Measurements from ENCODE around the gene LRIG1.
A peak's percentile ranks its signal among the peaks of the same experiment; 100 is the strongest.

LRIG1 gene

GRCh38 chr3:66500576-66501482 is at the start of gene LRIG1:
TSS of gene LRIG1 (minus strand) at chr3:66501022. CDS start at chr3:66500407, 615 bp downstream.
- DNase-seq = peak; percentile 99

GRCh38 chr3:66544619-66545429 is 44.0 kb upstream of the LRIG1 start:
- DNase-seq = no peak

- DNase-seq = no peak
Measured at GRCh38 chr3:66542153-66542552, 41.3 kb upstream of the LRIG1 start.

- DNase-seq = no peak
Measured at GRCh38 chr3:66539466-66539989, 38.7 kb upstream of the LRIG1 start.

GRCh38 chr3:66538390-66538789 is 37.6 kb upstream of the LRIG1 start:
- DNase-seq = no peak

GRCh38 chr3:66537735-66538134 is 36.9 kb upstream of the LRIG1 start:
- no peak for DNase-seq

GRCh38 chr3:66536791-66537190 is 36.0 kb upstream of the LRIG1 start:
- DNase-seq = no peak

- DNase-seq = no peak
Measured at GRCh38 chr3:66534304-66534845, 33.6 kb upstream of the LRIG1 start.

GRCh38 chr3:66532613-66533012 is 31.8 kb upstream of the LRIG1 start:
- no peak for DNase-seq

GRCh38 chr3:66532160-66532587 is 31.4 kb upstream of the LRIG1 start:
- DNase-seq = no peak

- DNase-seq = no peak
Measured at GRCh38 chr3:66531256-66531655, 30.4 kb upstream of the LRIG1 start.

- no peak for DNase-seq
Measured at GRCh38 chr3:66527246-66527645, 26.4 kb upstream of the LRIG1 start.

- DNase-seq = no peak
Measured at GRCh38 chr3:66525771-66526170, 24.9 kb upstream of the LRIG1 start.

GRCh38 chr3:66520724-66521123 is 19.9 kb upstream of the LRIG1 start:
- DNase-seq = no peak

- no peak for DNase-seq
Measured at GRCh38 chr3:66518644-66519043, 17.8 kb upstream of the LRIG1 start.

- DNase-seq = no peak
Measured at GRCh38 chr3:66518126-66518525, 17.3 kb upstream of the LRIG1 start.

GRCh38 chr3:66517241-66517640 is 16.4 kb upstream of the LRIG1 start:
- DNase-seq = no peak

GRCh38 chr3:66508461-66508860 is 7.6 kb upstream of the LRIG1 start:
- no peak for DNase-seq

- DNase-seq = no peak
Measured at GRCh38 chr3:66507423-66508260, 6.8 kb upstream of the LRIG1 start.

GRCh38 chr3:66506154-66506553 is 5.3 kb upstream of the LRIG1 start:
- DNase-seq = no peak

- DNase-seq = no peak
Measured at GRCh38 chr3:66504850-66505641, 4.2 kb upstream of the LRIG1 start.

Measured in CD4-positive, alpha-beta T cell treated with Interleukin-17A for 4 hours (primary cell).